Measurements from ENCODE around the gene OR5D14. TPM values are rescaled to one million over a fixed set of nuclear protein-coding genes. Genes with fewer than 3 reads are reported as not detected.

OR5D14 gene
- total RNA-seq: not detected

- no peak for ATAC-seq
- DNase-seq (ENCODE audit: low spot score): no peak
These were observed at the start of gene OR5D14 for GRCh38 chr11:55795256-55795655. Gene OR5D14 (plus strand): TSS chr11:55795556. CDS start chr11:55795556, 0 bp downstream.

- DNase-seq (ENCODE audit: low spot score) (no peak), ATAC-seq (no peak)
These were observed 22.2 kb upstream of the OR5D14 start, which contains the start of gene OR5D13 for GRCh38 chr11:55773138-55773537. Gene OR5D13 (plus strand): TSS chr11:55773438. CDS start chr11:55773438, 0 bp downstream.

DNA sequence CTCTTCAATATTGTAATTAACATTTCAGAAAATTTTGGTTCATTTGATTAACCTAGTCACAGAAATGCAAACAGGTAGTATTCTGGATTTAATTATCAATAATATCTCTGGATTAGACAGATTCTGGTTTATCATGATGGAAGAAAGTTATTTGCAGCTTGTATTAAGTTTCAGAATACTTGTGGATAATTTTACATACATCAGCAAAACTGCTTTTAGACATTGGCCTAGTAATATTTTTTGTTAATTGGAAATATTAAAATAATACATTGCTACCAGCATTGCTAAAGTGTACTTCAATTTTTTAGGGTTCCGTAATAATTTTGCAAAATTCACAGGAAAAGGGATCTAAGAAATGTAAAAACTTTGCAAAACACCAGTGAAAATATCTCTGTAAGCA is 3.8 kb upstream of the OR5D14 start:
- ATAC-seq (no peak), DNase-seq (ENCODE audit: low spot score) (no peak)

DNA sequence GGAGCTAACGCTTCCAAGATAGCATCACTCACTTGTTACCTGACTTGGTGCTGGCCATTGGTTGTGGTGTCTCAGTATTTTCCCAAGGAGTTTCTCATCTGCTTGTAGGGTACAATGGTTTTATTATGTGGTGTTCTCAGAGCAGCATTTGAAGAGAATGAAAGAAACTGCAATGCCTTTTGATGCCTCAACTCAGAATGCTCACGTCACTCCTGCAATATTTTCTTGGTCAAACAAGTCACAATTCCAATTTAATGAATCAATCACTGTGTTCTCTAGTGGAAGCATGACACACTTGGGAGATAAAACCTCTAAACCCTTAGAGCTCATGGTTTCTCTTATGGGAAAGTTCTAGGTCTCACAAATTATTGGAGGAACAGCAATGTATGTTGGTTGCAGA is 2.0 kb upstream of the OR5D14 start:
- no peak for ATAC-seq

DNA sequence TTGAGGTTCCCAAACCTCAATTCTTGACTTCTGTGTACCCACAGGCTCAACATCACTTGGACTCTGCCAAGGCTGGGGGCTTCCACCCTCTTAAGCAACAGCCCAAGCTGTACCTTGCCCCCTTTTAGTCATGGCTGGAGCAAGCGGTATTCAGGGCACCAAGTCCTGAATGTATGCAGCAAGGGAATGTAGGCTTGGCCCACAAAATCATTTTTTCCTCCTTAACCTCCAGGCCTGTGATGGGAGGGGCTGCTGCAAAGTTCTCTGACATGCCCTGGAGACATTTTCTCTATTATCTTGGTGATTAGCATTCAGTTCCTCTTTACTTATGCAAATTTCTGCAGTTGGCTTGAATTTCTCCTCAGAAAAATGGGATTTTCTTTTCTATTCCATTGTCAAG is 10.9 kb downstream of the OR5D14 start:
- DNase-seq (ENCODE audit: low spot score) (no peak), ATAC-seq (no peak)

More for the DNA sequence above, 2.0 kb upstream of the OR5D14 start:
- DNase-seq (ENCODE audit: low spot score): no peak

DNA sequence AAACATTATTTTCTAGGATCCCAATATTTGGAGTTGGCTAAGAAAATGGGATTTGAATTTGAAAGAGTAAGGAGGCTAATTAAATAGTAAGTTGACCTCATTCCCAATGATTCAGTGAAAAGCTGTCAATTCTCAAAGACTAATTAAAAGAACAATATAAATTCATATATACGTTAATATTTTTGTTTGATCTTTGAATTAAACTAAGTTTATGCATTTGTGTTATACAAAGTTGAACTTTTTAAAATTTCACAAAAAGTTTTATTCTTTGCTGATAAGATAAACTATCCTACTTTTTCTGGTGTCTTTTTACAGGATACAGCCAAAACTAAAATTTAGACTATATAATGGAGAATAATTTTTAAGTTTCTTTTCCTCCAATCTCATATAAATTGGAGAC is 15.7 kb downstream of the OR5D14 start, which contains the start of gene OR5L1:
OR5L1 (plus strand) TSS at position 301 of the 400 bp plus-strand sequence. CDS start 100 bp downstream, outside the sequence.
- ATAC-seq (no peak), DNase-seq (ENCODE audit: low spot score) (no peak)

DNA sequence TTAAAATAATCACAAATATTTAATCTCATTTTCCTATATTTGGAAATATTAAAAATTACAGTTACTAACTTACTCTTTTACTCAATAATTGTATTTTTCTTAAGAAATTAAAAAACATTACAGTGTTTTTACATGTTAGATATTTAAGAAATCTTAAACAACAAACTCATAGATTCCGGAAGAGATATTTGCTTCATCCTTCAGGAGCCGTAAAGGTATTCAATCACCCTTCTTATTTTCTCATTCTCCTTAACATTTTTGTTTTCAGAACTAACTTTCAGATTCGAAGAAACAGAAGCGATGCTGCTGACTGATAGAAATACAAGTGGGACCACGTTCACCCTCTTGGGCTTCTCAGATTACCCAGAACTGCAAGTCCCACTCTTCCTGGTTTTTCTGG is 24.0 kb downstream of the OR5D14 start, which contains the start of gene OR5D18:
OR5D18 (plus strand) TSS at position 301 of the 400 bp plus-strand sequence; CDS start at position 301, 0 bp downstream.
- ATAC-seq: no peak
- no peak for DNase-seq (ENCODE audit: low spot score)

DNA sequence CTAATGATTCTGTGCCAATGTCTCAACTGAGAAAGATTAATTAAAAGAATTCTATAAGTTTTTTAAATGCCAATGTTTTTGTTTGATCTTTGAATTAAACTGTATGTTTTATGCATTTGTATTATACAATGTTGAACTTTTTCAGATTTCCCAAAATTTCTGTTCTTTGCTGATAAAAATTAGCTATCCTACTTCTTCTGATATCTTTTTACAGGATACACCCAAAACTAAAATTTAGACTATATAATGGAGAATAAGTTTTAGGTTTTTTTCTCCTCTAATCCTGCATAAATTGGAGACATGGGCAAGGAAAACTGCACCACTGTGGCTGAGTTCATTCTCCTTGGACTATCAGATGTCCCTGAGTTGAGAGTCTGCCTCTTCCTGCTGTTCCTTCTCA is 31.6 kb downstream of the OR5D14 start, which contains the start of gene OR5L2:
OR5L2 (plus strand) TSS at position 301 of the 400 bp plus-strand sequence; CDS start at position 301, 0 bp downstream.
- no peak for ATAC-seq
- no peak for DNase-seq (ENCODE audit: low spot score)

DNA sequence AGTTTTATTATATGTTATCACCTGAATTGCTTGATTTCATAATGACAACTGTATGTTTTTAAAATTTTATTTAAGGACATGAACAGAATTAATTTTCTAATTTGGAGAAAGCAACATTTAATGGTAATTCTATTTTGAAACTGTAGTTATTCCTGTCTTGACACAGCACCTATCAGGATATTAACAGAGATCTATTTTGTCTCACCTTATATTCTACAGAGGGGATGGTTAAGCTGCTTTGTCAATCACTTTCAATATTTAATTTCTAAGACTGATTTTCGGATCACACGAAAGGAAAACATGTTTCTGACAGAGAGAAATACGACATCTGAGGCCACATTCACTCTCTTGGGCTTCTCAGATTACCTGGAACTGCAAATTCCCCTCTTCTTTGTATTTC is 43.1 kb downstream of the OR5D14 start, which contains the start of gene OR5D16:
OR5D16 (plus strand) TSS at position 301 of the 400 bp plus-strand sequence; CDS start at position 301, 0 bp downstream.
- DNase-seq (ENCODE audit: low spot score) (no peak), ATAC-seq (no peak)

Other genes starting within 250 kb of the OR5D14 start
- gene OR4C15, start 241.1 kb upstream of the OR5D14 start, total RNA-seq: not detected
- gene OR4C16, start 223.4 kb upstream of the OR5D14 start, total RNA-seq: not detected
- gene OR4C11, start 187.9 kb upstream of the OR5D14 start, total RNA-seq: not detected
- not detected for gene OR4P4, start 160.4 kb upstream of the OR5D14 start, total RNA-seq
- gene OR4S2, start 147.2 kb upstream of the OR5D14 start, total RNA-seq: not detected
- not detected for gene OR4C6, start 133.4 kb upstream of the OR5D14 start, total RNA-seq
- not detected for gene OR5D13, start 22.1 kb upstream of the OR5D14 start, total RNA-seq
- not detected for gene OR5L1, start 15.8 kb downstream of the OR5D14 start, total RNA-seq
- gene OR5D18, start 24.1 kb downstream of the OR5D14 start, total RNA-seq: not detected
- not detected for gene OR5L2, start 31.7 kb downstream of the OR5D14 start, total RNA-seq
- not detected for gene OR5D16, start 43.2 kb downstream of the OR5D14 start, total RNA-seq
- gene TRIM51, start 87.7 kb downstream of the OR5D14 start, total RNA-seq: not detected
- not detected for gene OR5W2, start 119.0 kb downstream of the OR5D14 start, total RNA-seq
- not detected for gene OR5I1, start 140.8 kb downstream of the OR5D14 start, total RNA-seq
- not detected for gene OR10AG1, start 174.4 kb downstream of the OR5D14 start, total RNA-seq
- gene OR5F1, start 199.1 kb downstream of the OR5D14 start, total RNA-seq: not detected
- gene OR5AS1, start 232.1 kb downstream of the OR5D14 start, total RNA-seq: not detected